DMS153 treated with DMSO at 0.1 percent for 48 hours (cell line): ENCODE data around the gene MSH3.
"Not testable (repeated sequence)": the region's sequence is repeated elsewhere in the genome, so short reads cannot be mapped to it uniquely, and the experiment has no call there.

Source experiments
- DNase-seq: peaks from one replicate; lab custom pipeline; 2025; ENCODE audit not compliant: unreplicated experiment; lab: John Stamatoyannopoulos, UW

The MSH3 gene

GRCh38 chr5:80705216-80705769 lies 50.8 kb downstream of the MSH3 start:
- no peak for DNase-seq

DNA sequence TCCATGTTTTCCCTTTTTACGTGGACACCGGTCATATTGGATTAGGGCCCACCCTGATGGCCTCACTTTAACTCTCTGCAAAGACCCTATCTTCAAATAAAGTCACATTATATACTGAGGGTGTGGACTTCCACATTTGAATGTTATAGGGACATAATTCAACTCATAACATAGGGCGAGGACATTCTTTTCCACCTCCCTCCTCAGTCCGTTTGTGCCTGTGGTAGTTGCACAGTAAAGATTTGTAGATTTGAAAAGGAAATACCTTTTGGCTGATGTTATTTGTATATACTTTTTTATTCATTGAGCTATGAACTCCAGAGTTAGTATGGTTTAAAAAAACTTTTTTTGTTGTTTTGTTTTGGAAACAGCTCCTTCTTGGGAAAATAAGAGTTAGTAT lies 51.3 kb downstream of the MSH3 start:
- no peak for DNase-seq

DNA sequence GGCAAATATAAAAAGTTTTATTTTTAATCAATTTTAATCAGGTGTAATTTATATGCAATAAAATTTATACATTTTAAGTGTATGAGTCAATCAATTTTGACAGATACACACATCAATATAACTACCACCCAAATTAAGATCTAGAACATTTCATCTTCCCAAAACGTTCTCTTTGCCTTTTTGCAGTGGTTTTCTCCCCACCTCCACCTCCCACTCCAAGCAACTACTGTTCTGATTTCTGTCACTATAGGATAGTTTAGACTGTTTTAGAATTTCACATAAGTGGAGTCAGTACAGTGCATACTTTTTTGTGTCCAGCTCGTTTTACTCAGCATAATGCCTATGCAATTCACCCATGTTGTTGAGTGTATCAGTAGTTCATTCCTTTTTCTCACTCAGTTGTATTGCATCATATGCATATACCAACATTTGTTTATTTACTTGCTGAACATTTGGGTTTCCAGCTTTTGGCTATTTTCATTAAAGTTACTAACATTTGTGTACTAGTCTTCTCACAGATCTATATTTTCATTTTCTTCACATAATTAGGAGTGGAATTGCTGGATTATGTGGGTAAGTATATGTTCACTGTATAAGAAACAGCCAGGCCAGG lies 52.5 kb downstream of the MSH3 start:
- DNase-seq, result no peak

DNA sequence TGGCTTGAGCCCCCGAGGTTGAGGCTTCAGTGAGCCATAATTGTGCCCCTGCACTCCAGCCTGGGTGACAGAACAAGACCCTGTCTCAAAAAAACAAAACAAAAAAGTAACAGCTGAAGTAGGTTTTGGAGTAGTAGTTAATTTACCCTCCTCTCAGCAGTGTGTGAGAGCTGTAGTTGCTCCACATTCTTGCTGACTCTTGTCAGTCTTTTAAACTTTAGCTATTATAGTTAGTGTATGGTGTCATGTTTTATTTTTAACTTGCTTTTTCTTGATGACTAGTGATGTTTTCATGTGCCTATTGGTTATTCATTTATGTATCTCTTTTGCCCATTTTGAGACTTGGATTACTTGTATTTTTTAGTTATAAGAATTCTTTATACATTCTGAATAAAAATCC lies 53.2 kb downstream of the MSH3 start:
- DNase-seq, result no peak

GRCh38 chr5:80711216-80711615 lies 56.8 kb downstream of the MSH3 start:
- DNase-seq, result no peak

GRCh38 chr5:80711938-80712337 lies 57.5 kb downstream of the MSH3 start:
- DNase-seq, result no peak

DNA sequence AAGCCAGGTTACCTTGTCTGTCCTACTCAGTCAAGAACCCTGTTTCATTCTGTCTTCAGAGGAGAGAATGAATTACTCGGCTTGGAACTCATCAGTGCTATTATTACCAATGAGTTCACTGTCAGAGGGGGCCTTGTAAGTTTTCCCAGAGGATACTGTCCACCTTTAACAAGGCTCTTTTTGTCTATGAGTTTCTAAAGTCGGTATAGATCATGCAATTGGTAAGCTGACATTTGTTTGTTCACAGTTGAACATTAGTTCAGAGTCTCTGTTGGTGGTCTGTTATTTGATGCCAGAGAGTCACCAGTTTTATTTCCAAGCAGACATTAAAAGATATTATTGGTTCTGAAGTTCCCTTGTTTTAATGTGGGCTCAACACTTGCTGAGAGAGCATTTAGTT lies 58.5 kb downstream of the MSH3 start:
- DNase-seq, result no peak

DNA sequence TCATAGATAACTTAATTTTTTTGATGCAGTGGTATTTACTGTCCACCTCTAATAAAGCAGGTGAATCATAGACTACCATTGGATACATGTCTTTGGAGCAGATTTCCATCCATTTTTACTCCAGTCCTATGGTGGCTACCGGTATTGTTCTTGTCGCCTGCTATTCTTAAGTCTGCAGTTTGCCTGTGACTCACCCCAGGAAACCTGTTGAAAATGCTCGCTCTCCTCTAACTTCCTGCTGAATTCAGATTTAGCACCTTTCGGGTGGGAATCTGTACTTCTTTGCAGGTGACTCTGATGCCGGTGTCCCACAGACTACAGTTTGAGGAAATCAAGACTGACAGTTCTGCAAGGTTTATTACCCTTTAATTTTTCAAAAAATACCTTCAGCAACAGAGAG lies 59.2 kb downstream of the MSH3 start:
- no peak for DNase-seq

DNA sequence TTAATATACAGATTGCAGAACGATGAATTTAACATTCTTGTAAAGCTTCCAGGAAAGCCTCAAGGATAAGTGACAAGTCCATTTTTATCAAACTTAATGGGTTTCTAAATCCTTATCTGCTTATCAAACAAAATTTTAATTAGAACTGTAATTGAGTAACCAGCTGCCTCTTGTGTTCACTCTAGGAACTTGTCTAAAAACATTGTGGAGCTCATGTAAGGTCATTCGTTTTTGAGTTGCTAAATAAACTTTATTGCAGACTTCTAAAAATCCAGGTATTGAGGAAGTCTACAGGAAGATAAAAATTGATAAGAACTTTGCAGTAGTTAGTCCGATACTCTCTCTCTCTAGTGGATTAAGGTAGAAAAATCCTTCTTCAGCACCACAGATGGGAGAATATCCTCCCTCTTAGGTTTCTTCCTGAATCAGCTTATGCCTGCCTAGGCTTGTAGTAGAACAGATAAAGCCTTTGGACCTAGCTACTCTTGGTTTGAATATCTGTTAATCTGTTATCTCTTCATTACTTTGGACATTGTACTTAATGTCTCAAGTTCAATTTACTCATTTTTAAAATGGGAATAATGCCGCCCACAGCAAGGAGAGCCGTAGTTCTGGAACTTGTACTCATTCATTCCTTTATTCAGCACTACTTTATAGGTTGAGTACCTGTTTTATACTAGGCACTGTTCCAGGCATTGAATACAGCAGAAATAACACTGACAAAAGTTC lies 60.3 kb downstream of the MSH3 start:
- no peak for DNase-seq

DNA sequence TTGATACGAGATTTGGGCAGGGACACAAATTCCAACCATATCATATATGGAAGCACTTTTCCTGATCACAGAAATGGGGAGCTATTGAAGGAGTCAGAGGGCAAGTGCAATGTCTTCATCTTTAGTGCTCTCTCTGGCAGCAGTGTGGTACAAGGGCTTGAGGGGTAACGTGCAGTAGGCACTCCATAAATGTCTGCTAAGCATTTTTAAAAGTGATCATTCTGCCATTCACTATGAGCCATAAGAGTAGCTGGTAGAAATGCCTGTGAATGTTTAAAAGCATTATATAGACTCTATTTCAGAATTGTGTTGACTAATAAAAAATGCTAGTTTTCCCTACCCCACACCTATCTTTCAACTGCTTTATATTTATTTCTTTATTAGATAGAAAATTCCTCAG lies 61.4 kb downstream of the MSH3 start:
- DNase-seq, result no peak

DNA sequence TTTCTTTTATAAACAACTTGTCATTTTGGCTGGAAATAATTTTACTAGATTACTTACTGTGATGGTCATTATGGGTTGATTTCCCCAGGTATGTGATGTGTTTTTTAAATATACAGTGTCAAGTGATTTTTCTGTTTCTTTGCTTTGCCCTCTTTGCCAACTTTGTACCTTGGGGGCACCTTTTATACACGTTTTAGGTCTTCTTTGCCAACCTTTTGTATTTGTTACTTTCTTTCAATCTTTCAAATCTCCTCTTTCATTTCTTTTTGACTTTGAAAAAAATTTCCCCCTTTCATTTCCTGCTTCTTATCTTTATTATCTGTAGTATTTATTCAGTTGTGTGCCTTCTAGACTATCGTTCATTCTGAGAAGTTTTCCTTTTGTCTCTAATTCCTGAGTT lies 65.7 kb downstream of the MSH3 start:
- DNase-seq, result no peak

GRCh38 chr5:80722916-80723315 lies 68.5 kb downstream of the MSH3 start:
- no peak for DNase-seq

GRCh38 chr5:80725446-80725845 lies 71.0 kb downstream of the MSH3 start:
- no peak for DNase-seq

- no peak for DNase-seq
Measured at GRCh38 chr5:80736730-80737129, 82.3 kb downstream of the MSH3 start.

DNA sequence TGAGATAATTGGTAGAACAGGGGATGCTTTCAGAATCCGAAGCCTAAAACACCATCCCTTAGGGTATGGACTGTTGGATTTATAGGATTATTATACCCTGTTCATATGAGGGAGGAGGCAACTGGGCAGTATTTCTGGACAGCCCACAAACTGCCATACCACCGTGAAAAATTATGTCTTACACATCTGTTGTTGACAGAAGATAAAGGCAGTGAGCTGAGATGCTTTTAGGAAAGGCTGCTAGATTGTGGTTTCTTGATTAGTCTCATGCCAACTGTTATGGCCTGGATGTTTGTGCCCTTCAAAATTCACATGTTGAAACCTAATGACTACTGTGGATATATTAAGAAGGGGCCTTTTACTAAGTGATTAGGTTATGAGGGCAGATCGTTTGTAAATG lies 84.0 kb downstream of the MSH3 start:
- no peak for DNase-seq

DNA sequence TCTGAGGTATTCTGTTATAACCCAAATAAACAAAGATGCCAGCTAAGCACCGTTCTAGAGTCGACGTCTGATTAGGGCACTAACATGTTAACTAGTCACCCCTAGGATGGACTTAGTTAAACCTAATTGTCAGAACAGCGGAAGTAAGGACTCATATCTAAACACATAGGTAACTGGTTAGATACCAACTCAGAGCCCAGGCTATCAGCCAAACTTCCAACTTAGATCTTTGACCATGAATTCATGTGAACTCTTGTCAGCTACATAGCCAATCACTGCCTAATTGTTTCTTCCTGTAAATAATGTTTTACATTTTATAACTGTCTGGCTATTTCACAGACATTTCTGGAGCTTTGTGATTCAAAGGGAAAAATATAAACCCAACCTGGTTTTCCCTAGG lies 84.6 kb downstream of the MSH3 start:
- DNase-seq, result no peak

GRCh38 chr5:80739496-80739895 lies 85.0 kb downstream of the MSH3 start:
- no peak for DNase-seq

- DNase-seq, result no peak
Measured at GRCh38 chr5:80739898-80740297, 85.4 kb downstream of the MSH3 start.

DNA sequence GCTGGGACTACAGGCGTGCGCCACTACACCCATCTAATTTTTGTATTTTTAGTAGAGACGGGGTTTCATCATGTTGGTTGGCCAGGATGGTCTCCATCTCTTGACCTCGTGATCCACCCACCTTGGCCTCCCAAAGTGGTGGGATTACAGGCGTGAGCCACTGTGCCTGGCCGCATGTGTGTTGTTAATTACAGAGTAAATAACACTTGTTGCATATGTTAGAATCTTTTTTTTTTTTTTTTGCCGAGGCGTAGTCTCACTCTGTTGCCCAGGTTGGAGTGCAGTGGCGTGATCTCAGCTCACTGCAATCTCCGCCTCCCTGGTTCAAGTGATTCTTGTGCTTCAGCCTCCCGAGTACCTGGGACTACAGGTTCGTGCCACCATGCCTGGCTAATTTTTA lies 86.0 kb downstream of the MSH3 start:
- DNase-seq, result not testable (repeated sequence)

DNA sequence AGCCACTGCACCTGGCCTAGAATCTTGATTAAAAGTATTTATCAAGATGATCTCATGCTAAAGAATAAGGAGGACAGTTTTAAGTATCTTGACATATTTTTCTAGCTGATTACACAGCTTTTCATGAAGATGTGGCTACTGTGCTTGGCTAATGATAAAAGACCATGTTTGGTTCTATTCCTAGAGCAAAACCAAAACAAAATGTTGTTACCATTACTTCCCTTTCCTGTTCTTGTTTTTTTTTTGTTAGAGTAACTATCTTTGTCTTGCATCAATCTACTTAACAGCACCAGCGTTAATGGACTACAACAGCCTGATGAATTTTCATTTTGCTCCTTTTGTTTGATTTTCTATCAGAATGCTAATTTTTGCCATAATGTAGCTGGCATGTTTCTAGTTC lies 86.5 kb downstream of the MSH3 start:
- DNase-seq, result no peak

- no peak for DNase-seq
Measured at GRCh38 chr5:80744149-80744548, 89.7 kb downstream of the MSH3 start.

- DNase-seq, result no peak
Measured at GRCh38 chr5:80745490-80745889, 91.0 kb downstream of the MSH3 start.

DNA sequence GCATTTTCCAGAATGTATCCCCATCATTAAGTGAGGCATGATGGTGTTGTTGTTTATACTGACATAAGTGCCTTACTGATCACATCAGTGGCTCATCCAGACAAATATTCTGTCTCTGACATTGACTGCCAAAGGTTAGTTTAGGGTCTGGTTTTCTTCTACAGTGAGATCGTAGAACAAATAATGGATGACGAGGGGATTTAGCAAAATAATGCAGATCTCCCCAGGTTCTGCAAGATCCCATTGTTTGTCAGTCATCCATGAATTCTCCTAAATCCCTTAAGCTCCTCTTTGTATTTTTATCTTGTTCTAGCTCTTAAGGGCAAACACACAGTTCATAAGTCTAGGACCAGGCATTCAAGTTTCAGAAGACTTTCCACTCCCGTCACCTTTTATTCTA lies 93.5 kb downstream of the MSH3 start:
- no peak for DNase-seq
